ENCODE measurements around the gene ANKZF1. TPM values are rescaled to one million over a fixed set of nuclear protein-coding genes. Genes with fewer than 3 reads are reported as not detected.

The ANKZF1 gene
- total and polyA plus RNA-seq, 4 donors = 12.9 to 101 (median 38.7) TPM

DNA sequence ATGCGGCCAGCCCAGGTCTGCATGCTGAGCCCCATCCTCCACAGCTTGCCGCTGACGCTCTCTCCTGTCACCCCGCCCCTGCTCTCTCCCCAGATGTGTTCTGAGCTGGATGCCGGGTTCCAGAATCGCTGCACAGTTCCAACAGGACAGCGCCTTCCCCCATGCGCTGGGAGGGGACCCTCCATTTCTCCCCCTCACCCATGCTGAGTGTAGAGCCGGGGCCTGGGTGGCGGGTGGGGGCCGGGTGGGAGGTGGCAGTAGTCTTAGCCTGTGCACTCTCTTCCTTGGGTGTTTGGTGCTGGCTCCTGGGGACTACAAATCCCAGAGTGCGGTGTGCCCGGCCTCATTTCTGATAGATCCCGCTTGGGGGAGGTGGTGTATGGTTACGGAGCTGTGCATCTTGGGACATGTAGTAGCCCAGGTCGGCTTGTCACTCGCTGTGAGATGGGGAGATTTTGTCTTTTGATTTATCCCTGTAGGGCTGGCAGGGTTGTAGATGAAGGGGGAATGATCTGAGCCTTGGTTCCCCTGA lies 56.4 kb downstream of the ANKZF1 start:
- 73 to 74% methylated on average over 17 of the region's 17 CpGs for WGBS, 2 donors
- no peak for ATAC-seq (ENCODE audit: low FRiP score)
- H3K9me3 ChIP-seq (ENCODE audit: control insufficient read depth, low read length) = no peaks in the 10 kb centered on the region
- no peaks in the 10 kb centered on the region for H3K4me1 ChIP-seq (ENCODE audit: control insufficient read depth in 1 of 2, insufficient read depth in 2 of 2, low read length in 2 of 2)
- H3K4me3 ChIP-seq (ENCODE audit: low read length in 2 of 2) = no peak overlapping the region
- intact Hi-C loops (cut with DNase I) = no loop called here
- peaks cover 0 to 8% of the 10 kb centered on the region in 2 donors for H3K36me3 ChIP-seq (ENCODE audit: control insufficient read depth in 1 of 2, insufficient read depth in 2 of 2, low read length in 1 of 2)
- H3K27me3 ChIP-seq (ENCODE audit: control insufficient read depth in 1 of 2, insufficient read depth in 2 of 2, low read length in 1 of 2) = no peaks in the 10 kb centered on the region
- no peak overlapping the region for H3K27ac ChIP-seq (ENCODE audit: low read depth in 1 of 2, low read length in 2 of 2)
- DNase-seq = peak in 1 of 2 donors; percentile 74

Other genes starting within 250 kb of the ANKZF1 start
- gene FEV, start 244.6 kb upstream of the ANKZF1 start, total RNA-seq = not detected
- 1 to 10 TPM in 1 of 2 donors, not detected in 1; 1.9 TPM for gene FEV, start 244.6 kb upstream of the ANKZF1 start, polyA plus RNA-seq
- not detected for gene CRYBA2, start 236.4 kb upstream of the ANKZF1 start, total RNA-seq
- gene CRYBA2, start 236.4 kb upstream of the ANKZF1 start, polyA plus RNA-seq = not detected
- gene CFAP65, start 188.3 kb upstream of the ANKZF1 start, total RNA-seq = not detected
- gene CFAP65, start 188.3 kb upstream of the ANKZF1 start, polyA plus RNA-seq = under 1 TPM in 1 of 2 donors, not detected in 1; 0.15 TPM
- gene IHH, start 168.9 kb upstream of the ANKZF1 start, total RNA-seq = not detected
- gene IHH, start 168.9 kb upstream of the ANKZF1 start, polyA plus RNA-seq = 1 to 10 TPM in 1 of 2 donors, under 1 TPM in 1; 0.05 to 2.0 TPM
- 1 to 10 TPM; 6.8 to 9.8 TPM for gene NHEJ1, start 69.0 kb upstream of the ANKZF1 start, total RNA-seq
- gene NHEJ1, start 69.0 kb upstream of the ANKZF1 start, polyA plus RNA-seq = 1 to 10 TPM; 8.1 to 8.9 TPM
- gene SLC23A3, start 59.8 kb upstream of the ANKZF1 start, total RNA-seq = 1 to 10 TPM; 3.5 to 7.3 TPM
- 1 to 10 TPM; 1.6 to 4.7 TPM for gene SLC23A3, start 59.8 kb upstream of the ANKZF1 start, polyA plus RNA-seq
- gene CNPPD1, start 52.9 kb upstream of the ANKZF1 start, total RNA-seq = 10 to 100 TPM; 36.9 to 50.0 TPM
- 10 to 100 TPM; 23.9 to 52.3 TPM for gene CNPPD1, start 52.9 kb upstream of the ANKZF1 start, polyA plus RNA-seq
- gene RETREG2, start 51.5 kb upstream of the ANKZF1 start, total RNA-seq = 10 to 100 TPM; 48.0 to 70.6 TPM
- gene RETREG2, start 51.5 kb upstream of the ANKZF1 start, polyA plus RNA-seq = 10 to 100 TPM; 19.3 to 44.2 TPM
- gene ZFAND2B, start 23.0 kb upstream of the ANKZF1 start, total RNA-seq = 10 to 100 TPM; 40.7 to 43.6 TPM
- gene ZFAND2B, start 23.0 kb upstream of the ANKZF1 start, polyA plus RNA-seq = 10 to 100 TPM; 30.2 to 73.4 TPM
- 10 to 100 TPM; 16.9 to 28.9 TPM for gene ABCB6, start 10.8 kb upstream of the ANKZF1 start, total RNA-seq
- 10 to 100 TPM; 16.5 to 72.5 TPM for gene ABCB6, start 10.8 kb upstream of the ANKZF1 start, polyA plus RNA-seq
- 10 to 100 TPM; 33.9 to 36.3 TPM for gene ATG9A, start 170 bp upstream of the ANKZF1 start, total RNA-seq
- gene ATG9A, start 170 bp upstream of the ANKZF1 start, polyA plus RNA-seq = 10 to 100 TPM in 1 of 2 donors, 1 to 10 TPM in 1; 9.6 to 36.6 TPM
- 1 to 10 TPM; 2.9 to 7.1 TPM for gene GLB1L, start 15.6 kb downstream of the ANKZF1 start, total RNA-seq
- gene GLB1L, start 15.6 kb downstream of the ANKZF1 start, polyA plus RNA-seq = 1 to 10 TPM; 2.7 to 3.8 TPM
- gene STK16, start 15.7 kb downstream of the ANKZF1 start, total RNA-seq = 10 to 100 TPM; 19.7 to 22.6 TPM
- 10 to 100 TPM; 26.8 to 37.2 TPM for gene STK16, start 15.7 kb downstream of the ANKZF1 start, polyA plus RNA-seq
- not detected for gene TUBA4B, start 23.4 kb downstream of the ANKZF1 start, total RNA-seq
- under 1 TPM in 1 of 2 donors, not detected in 1; 0.28 TPM for gene TUBA4B, start 23.4 kb downstream of the ANKZF1 start, polyA plus RNA-seq
- gene TUBA4A, start 24.1 kb downstream of the ANKZF1 start, total RNA-seq = 10 to 100 TPM; 44.3 to 59.2 TPM
- gene TUBA4A, start 24.1 kb downstream of the ANKZF1 start, polyA plus RNA-seq = 10 to 100 TPM; 20.3 to 48.3 TPM
- gene DNAJB2, start 49.6 kb downstream of the ANKZF1 start, total RNA-seq = 10 to 100 TPM; 54.4 to 54.7 TPM
- 10 to 100 TPM; 45.0 to 58.6 TPM for gene DNAJB2, start 49.6 kb downstream of the ANKZF1 start, polyA plus RNA-seq
- under 1 TPM in 1 of 2 donors, not detected in 1; 0.39 TPM for gene PTPRN, start 79.6 kb downstream of the ANKZF1 start, total RNA-seq
- not detected for gene PTPRN, start 79.6 kb downstream of the ANKZF1 start, polyA plus RNA-seq
- gene RESP18, start 102.9 kb downstream of the ANKZF1 start, total RNA-seq = not detected
- not detected for gene RESP18, start 102.9 kb downstream of the ANKZF1 start, polyA plus RNA-seq
- gene DNPEP, start 158.1 kb downstream of the ANKZF1 start, total RNA-seq = 10 to 100 TPM; 40.8 to 60.2 TPM
- 100 to 1,000 TPM in 1 of 2 donors, 10 to 100 TPM in 1; 64.7 to 127 TPM for gene DNPEP, start 158.1 kb downstream of the ANKZF1 start, polyA plus RNA-seq
- gene DES, start 188.6 kb downstream of the ANKZF1 start, total RNA-seq = 100 to 1,000 TPM; 282 to 314 TPM
- 100 to 1,000 TPM in 1 of 2 donors, 10 to 100 TPM in 1; 22.5 to 145 TPM for gene DES, start 188.6 kb downstream of the ANKZF1 start, polyA plus RNA-seq
- 100 to 1,000 TPM; 261 to 453 TPM for gene SPEG, start 205.0 kb downstream of the ANKZF1 start, total RNA-seq
- 1,000 to 10,000 TPM in 1 of 2 donors, 10 to 100 TPM in 1; 81.6 to 1,108 TPM for gene SPEG, start 205.0 kb downstream of the ANKZF1 start, polyA plus RNA-seq